ENCODE results near the gene CNDP1.
A peak's percentile ranks its signal among the peaks of the same experiment; 100 is the strongest.
"Not testable (repeated sequence)": the region's sequence is repeated elsewhere in the genome, so short reads cannot be mapped to it uniquely, and the experiment has no call there.

The CNDP1 gene

GRCh38 chr18:74497778-74498177 lies 36.5 kb upstream of the CNDP1 start:
- H3K4me1 ChIP-seq (ENCODE audit: control insufficient read depth, insufficient read depth, low read length) = peaks cover 3% of the 10 kb centered on the region
- no peak overlapping the region for H3K9ac ChIP-seq (ENCODE audit: low read length)
- no peak overlapping the region for H3K4me3 ChIP-seq (ENCODE audit: low read length)
- H3K36me3 ChIP-seq (ENCODE audit: control insufficient read depth, insufficient read depth, low read length) = peaks cover 4% of the 10 kb centered on the region
- no peaks in the 10 kb centered on the region for H3K27me3 ChIP-seq (ENCODE audit: control insufficient read depth, insufficient read depth, low read length)
- H3K27ac ChIP-seq (ENCODE audit: low read depth, low read length) = no peak overlapping the region

GRCh38 chr18:74498712-74499627 lies 35.3 kb upstream of the CNDP1 start:
- peaks cover 5% of the 10 kb centered on the region for H3K36me3 ChIP-seq (ENCODE audit: control insufficient read depth, insufficient read depth, low read length)
- H3K27ac ChIP-seq (ENCODE audit: low read depth, low read length) = peak overlapping the region; percentile 46
- H3K4me3 ChIP-seq (ENCODE audit: low read length) = peak overlapping the region; percentile 45
- no peaks in the 10 kb centered on the region for H3K27me3 ChIP-seq (ENCODE audit: control insufficient read depth, insufficient read depth, low read length)
- H3K9ac ChIP-seq (ENCODE audit: low read length) = no peak overlapping the region
- peaks cover 3% of the 10 kb centered on the region for H3K4me1 ChIP-seq (ENCODE audit: control insufficient read depth, insufficient read depth, low read length)

GRCh38 chr18:74499633-74500032 lies 34.7 kb upstream of the CNDP1 start:
- Histone ChIP-seq H3K9ac (ENCODE audit: low read length) (no peak overlapping the region), H3K27ac (ENCODE audit: low read depth, low read length) (peak overlapping the region; percentile 46), H3K36me3 (ENCODE audit: control insufficient read depth, insufficient read depth, low read length) (peaks cover 6% of the 10 kb centered on the region), H3K4me1 (ENCODE audit: control insufficient read depth, insufficient read depth, low read length) (peaks cover 3% of the 10 kb centered on the region), H3K27me3 (ENCODE audit: control insufficient read depth, insufficient read depth, low read length) (no peaks in the 10 kb centered on the region), H3K4me3 (ENCODE audit: low read length) (peak overlapping the region; percentile 45)

GRCh38 chr18:74500372-74500771 lies 33.9 kb upstream of the CNDP1 start:
- no peak overlapping the region for H3K27ac ChIP-seq (ENCODE audit: low read depth, low read length)
- peaks cover 8% of the 10 kb centered on the region for H3K36me3 ChIP-seq (ENCODE audit: control insufficient read depth, insufficient read depth, low read length)
- H3K9ac ChIP-seq (ENCODE audit: low read length) = no peak overlapping the region
- H3K4me1 ChIP-seq (ENCODE audit: control insufficient read depth, insufficient read depth, low read length) = peaks cover 3% of the 10 kb centered on the region
- no peak overlapping the region for H3K4me3 ChIP-seq (ENCODE audit: low read length)
- no peaks in the 10 kb centered on the region for H3K27me3 ChIP-seq (ENCODE audit: control insufficient read depth, insufficient read depth, low read length)

GRCh38 chr18:74500774-74501173 lies 33.5 kb upstream of the CNDP1 start:
- H3K27me3 ChIP-seq (ENCODE audit: control insufficient read depth, insufficient read depth, low read length); H3K27ac ChIP-seq (ENCODE audit: low read depth, low read length); H3K9ac ChIP-seq (ENCODE audit: low read length); H3K36me3 ChIP-seq (ENCODE audit: control insufficient read depth, insufficient read depth, low read length); H3K4me3 ChIP-seq (ENCODE audit: low read length); H3K4me1 ChIP-seq (ENCODE audit: control insufficient read depth, insufficient read depth, low read length): not testable (repeated sequence)

GRCh38 chr18:74501386-74501785 lies 32.9 kb upstream of the CNDP1 start:
- H3K27ac ChIP-seq (ENCODE audit: low read depth, low read length) = no peak overlapping the region
- no peaks in the 10 kb centered on the region for H3K27me3 ChIP-seq (ENCODE audit: control insufficient read depth, insufficient read depth, low read length)
- no peak overlapping the region for H3K4me3 ChIP-seq (ENCODE audit: low read length)
- peaks cover 9% of the 10 kb centered on the region for H3K36me3 ChIP-seq (ENCODE audit: control insufficient read depth, insufficient read depth, low read length)
- no peak overlapping the region for H3K9ac ChIP-seq (ENCODE audit: low read length)
- peaks cover 3% of the 10 kb centered on the region for H3K4me1 ChIP-seq (ENCODE audit: control insufficient read depth, insufficient read depth, low read length)

- no peak overlapping the region for H3K4me3 ChIP-seq (ENCODE audit: low read length)
- H3K9ac ChIP-seq (ENCODE audit: low read length) = no peak overlapping the region
- no peak overlapping the region for H3K27ac ChIP-seq (ENCODE audit: low read depth, low read length)
- H3K36me3 ChIP-seq (ENCODE audit: control insufficient read depth, insufficient read depth, low read length) = peaks cover 15% of the 10 kb centered on the region
- H3K27me3 ChIP-seq (ENCODE audit: control insufficient read depth, insufficient read depth, low read length) = no peaks in the 10 kb centered on the region
- no peaks in the 10 kb centered on the region for H3K4me1 ChIP-seq (ENCODE audit: control insufficient read depth, insufficient read depth, low read length)
These were observed 31.2 kb upstream of the CNDP1 start for GRCh38 chr18:74503137-74503536.

- no peak overlapping the region for H3K9ac ChIP-seq (ENCODE audit: low read length)
- H3K27me3 ChIP-seq (ENCODE audit: control insufficient read depth, insufficient read depth, low read length) = no peaks in the 10 kb centered on the region
- peaks cover 31% of the 10 kb centered on the region for H3K36me3 ChIP-seq (ENCODE audit: control insufficient read depth, insufficient read depth, low read length)
- no peak overlapping the region for H3K27ac ChIP-seq (ENCODE audit: low read depth, low read length)
- H3K4me1 ChIP-seq (ENCODE audit: control insufficient read depth, insufficient read depth, low read length) = no peaks in the 10 kb centered on the region
- no peak overlapping the region for H3K4me3 ChIP-seq (ENCODE audit: low read length)
These were observed 28.5 kb upstream of the CNDP1 start for GRCh38 chr18:74505776-74506175.

- no peak overlapping the region for H3K9ac ChIP-seq (ENCODE audit: low read length)
- H3K36me3 ChIP-seq (ENCODE audit: control insufficient read depth, insufficient read depth, low read length) = peaks cover 31% of the 10 kb centered on the region
These were observed 27.7 kb upstream of the CNDP1 start for GRCh38 chr18:74506448-74507084.

GRCh38 chr18:74507097-74507881 lies 27.0 kb upstream of the CNDP1 start:
- Histone ChIP-seq H3K27ac (ENCODE audit: low read depth, low read length) (no peak overlapping the region), H3K36me3 (ENCODE audit: control insufficient read depth, insufficient read depth, low read length) (peaks cover 34% of the 10 kb centered on the region), H3K4me3 (ENCODE audit: low read length) (no peak overlapping the region), H3K9ac (ENCODE audit: low read length) (no peak overlapping the region), H3K27me3 (ENCODE audit: control insufficient read depth, insufficient read depth, low read length) (no peaks in the 10 kb centered on the region), H3K4me1 (ENCODE audit: control insufficient read depth, insufficient read depth, low read length) (no peaks in the 10 kb centered on the region)

More at GRCh38 chr18:74506448-74507084, 27.7 kb upstream of the CNDP1 start:
- Histone ChIP-seq H3K4me1 (ENCODE audit: control insufficient read depth, insufficient read depth, low read length) (no peaks in the 10 kb centered on the region), H3K27me3 (ENCODE audit: control insufficient read depth, insufficient read depth, low read length) (no peaks in the 10 kb centered on the region), H3K4me3 (ENCODE audit: low read length) (no peak overlapping the region), H3K27ac (ENCODE audit: low read depth, low read length) (no peak overlapping the region)

GRCh38 chr18:74507927-74508326 lies 26.4 kb upstream of the CNDP1 start:
- no peaks in the 10 kb centered on the region for H3K4me1 ChIP-seq (ENCODE audit: control insufficient read depth, insufficient read depth, low read length)
- peaks cover 37% of the 10 kb centered on the region for H3K36me3 ChIP-seq (ENCODE audit: control insufficient read depth, insufficient read depth, low read length)
- no peak overlapping the region for H3K27ac ChIP-seq (ENCODE audit: low read depth, low read length)

GRCh38 chr18:74508366-74508765 lies 25.9 kb upstream of the CNDP1 start:
- Histone ChIP-seq H3K36me3 (ENCODE audit: control insufficient read depth, insufficient read depth, low read length) (peaks cover 41% of the 10 kb centered on the region), H3K4me1 (ENCODE audit: control insufficient read depth, insufficient read depth, low read length) (no peaks in the 10 kb centered on the region), H3K4me3 (ENCODE audit: low read length) (no peak overlapping the region), H3K27me3 (ENCODE audit: control insufficient read depth, insufficient read depth, low read length) (no peaks in the 10 kb centered on the region), H3K9ac (ENCODE audit: low read length) (no peak overlapping the region), H3K27ac (ENCODE audit: low read depth, low read length) (no peak overlapping the region)

More at GRCh38 chr18:74507927-74508326, 26.4 kb upstream of the CNDP1 start:
- Histone ChIP-seq H3K4me3 (ENCODE audit: low read length) (no peak overlapping the region), H3K27me3 (ENCODE audit: control insufficient read depth, insufficient read depth, low read length) (no peaks in the 10 kb centered on the region), H3K9ac (ENCODE audit: low read length) (no peak overlapping the region)

All from rectal smooth muscle tissue (tissue), 1 donor.